Activated CD4-positive, alpha-beta T cell treated with anti-CD3 and anti-CD28 coated beads, Interleukin-2, amount 10 ng/mL, durations not matched to agents 7 days and 5 days (primary cell): ENCODE results near the gene CYB561. TPM values are rescaled to one million over a fixed set of nuclear protein-coding genes. Genes with fewer than 3 reads are reported as not detected.
A peak's percentile ranks its signal among the peaks of the same experiment; 100 is the strongest.
"Not testable (repeated sequence)": the region's sequence is repeated elsewhere in the genome, so short reads cannot be mapped to it uniquely, and the experiment has no call there.

Experiments
- CTCF ChIA-PET: fragments of 350-600 bp; sonication (Branson Sonifier 250); formaldehyde crosslinking; loops from one replicate; lab custom pipeline; 2021; ENCODE audit warnings: antibody characterized with exemption; lab: Charles Lee
- POLR2A ChIA-PET: fragments of 350-600 bp; sonication (Branson Sonifier 250); formaldehyde crosslinking; loops from one replicate; lab custom pipeline; 2021; ENCODE audit warnings: antibody characterized with exemption; lab: Charles Lee
- DNase-seq: peaks from one replicate; pipeline ENCODE4 v3.0.0-alpha.2; 2020
- H3K27ac Mint-ChIP-seq: one replicate; pipeline ENCODE4 v1.8.0; 2021; ENCODE audit warnings: mild to moderate bottlenecking, moderate library complexity, mixed read lengths
- H3K27me3 Mint-ChIP-seq: one replicate; pipeline ENCODE4 v1.8.0; 2021; ENCODE audit warnings: mixed read lengths
- H3K36me3 Mint-ChIP-seq: one replicate; pipeline ENCODE4 v1.8.0; 2021; ENCODE audit warnings: low read depth, mixed read lengths
- H3K4me1 Mint-ChIP-seq: one replicate; pipeline ENCODE4 v1.8.0; 2021; ENCODE audit warnings: mixed read lengths
- H3K4me3 Mint-ChIP-seq: one replicate; pipeline ENCODE4 v1.8.0; 2021; ENCODE audit warnings: mild to moderate bottlenecking, moderate library complexity, mixed read lengths
- H3K9me3 Mint-ChIP-seq: one replicate; pipeline ENCODE4 v1.8.0; 2021; ENCODE audit warnings: mixed read lengths
- total RNA-seq, 2 experiments: library from RNA; stranded (reverse); gene quantifications; one replicate each; pipeline ENCODE4 v1.2.3, GENCODE V29; 2021

Gene CYB561
- total RNA-seq, 2 experiments from 2014 or later = 7.9 to 9.5 TPM

- ChIA-PET POLR2A (no interaction called here), CTCF (interaction anchor here (1.1 to 7.6 kb wide), 6 partner anchors 11 to 135 kb away, joined by 3 to 60 read pairs (median 4); no protein-coding TSS in a partner anchor)
- Mint-ChIP-seq H3K27ac (no peak within 1 kb of the TSS), H3K36me3 (no peaks in the 10 kb centered on the region), H3K4me3 (peak within 1 kb of the TSS; percentile 72), H3K9me3 (no peaks in the 10 kb centered on the region), H3K4me1 (peaks cover 20% of the 10 kb centered on the region), H3K27me3 (peaks cover 48% of the 10 kb centered on the region)
- peak; percentile 52 for DNase-seq
Observed at GRCh38 chr17:63476854-63477479, 30.9 kb upstream of the CYB561 start, which contains the start of gene ACE. TSS of gene ACE (plus strand) at chr17:63477061. CDS start at chr17:63477095, 34 bp downstream.

GRCh38 chr17:63476459-63476853 is 30.4 kb upstream of the CYB561 start:
- CTCF ChIA-PET = interaction anchor here (0.5 to 7.6 kb wide), 7 partner anchors 10 to 136 kb away, joined by 3 to 60 read pairs (median 4); no protein-coding TSS in a partner anchor
- Mint-ChIP-seq H3K27me3 (peaks cover 53% of the 10 kb centered on the region), H3K4me1 (peaks cover 20% of the 10 kb centered on the region), H3K4me3 (peak overlapping the region; percentile 51), H3K27ac (no peak overlapping the region), H3K9me3 (no peaks in the 10 kb centered on the region), H3K36me3 (no peaks in the 10 kb centered on the region)
- POLR2A ChIA-PET = no interaction called here
- DNase-seq = no peak

GRCh38 chr17:63475491-63476412 is 29.6 kb upstream of the CYB561 start:
- Mint-ChIP-seq H3K27me3 (peaks cover 55% of the 10 kb centered on the region), H3K4me1 (peaks cover 20% of the 10 kb centered on the region), H3K36me3 (no peaks in the 10 kb centered on the region), H3K4me3 (peak overlapping the region; percentile 51), H3K9me3 (no peaks in the 10 kb centered on the region), H3K27ac (no peak overlapping the region)
- DNase-seq = no peak
- CTCF ChIA-PET = interaction anchor here (0.5 to 7.6 kb wide), 6 partner anchors 33 to 136 kb away, joined by 3 to 60 read pairs (median 4); no protein-coding TSS in a partner anchor
- POLR2A ChIA-PET = no interaction called here

GRCh38 chr17:63474586-63475460 is 28.7 kb upstream of the CYB561 start:
- ChIA-PET CTCF (interaction anchor here (1.0 to 1.4 kb wide), 2 partner anchors 22 to 49 kb away, joined by 3 to 4 read pairs; no protein-coding TSS in a partner anchor), POLR2A (no interaction called here)
- Mint-ChIP-seq H3K36me3 (no peaks in the 10 kb centered on the region), H3K9me3 (no peaks in the 10 kb centered on the region), H3K4me1 (peaks cover 20% of the 10 kb centered on the region), H3K27me3 (peaks cover 63% of the 10 kb centered on the region), H3K4me3 (no peak overlapping the region), H3K27ac (no peak overlapping the region)
- DNase-seq = no peak

DNA sequence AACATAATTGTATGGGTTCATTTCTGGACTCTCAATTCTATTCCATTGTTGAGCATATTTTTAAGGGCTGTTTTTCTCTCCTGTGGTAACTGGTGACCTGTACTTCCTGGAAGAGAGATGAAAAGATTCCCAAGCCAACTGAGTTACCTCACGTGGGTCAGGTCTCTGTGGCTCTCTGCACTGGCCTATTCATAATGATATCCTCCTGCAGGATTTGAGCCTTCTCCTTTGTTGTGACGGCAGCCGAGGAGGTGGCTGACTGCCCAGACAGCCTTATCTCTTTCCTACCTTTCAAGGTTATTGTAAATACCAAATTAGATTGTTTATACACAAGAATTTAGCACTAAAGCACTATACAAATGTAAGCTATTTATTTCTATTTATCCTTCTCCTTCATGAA is 28.1 kb upstream of the CYB561 start:
- Mint-ChIP-seq H3K9me3 (no peaks in the 10 kb centered on the region), H3K27me3 (peaks cover 64% of the 10 kb centered on the region), H3K4me3 (no peak overlapping the region), H3K4me1 (peaks cover 20% of the 10 kb centered on the region), H3K27ac (no peak overlapping the region), H3K36me3 (no peaks in the 10 kb centered on the region)
- CTCF ChIA-PET = interaction anchor here (1.4 kb wide), 1 partner anchor 21 kb away, joined by 3 read pairs; no protein-coding TSS in a partner anchor
- DNase-seq = no peak
- POLR2A ChIA-PET = no interaction called here

- H3K9me3 Mint-ChIP-seq, DNase-seq, POLR2A ChIA-PET, H3K27ac Mint-ChIP-seq, H3K36me3 Mint-ChIP-seq, H3K4me1 Mint-ChIP-seq, H3K4me3 Mint-ChIP-seq: not testable (repeated sequence)
- peaks cover 41% of the 10 kb centered on the region for H3K27me3 Mint-ChIP-seq
- CTCF ChIA-PET = interaction anchor here (1.0 to 2.2 kb wide), 3 partner anchors 19 to 43 kb away, joined by 3 to 8 read pairs (median 4); no protein-coding TSS in a partner anchor
Observed at GRCh38 chr17:63468099-63468498, 22.0 kb upstream of the CYB561 start.

DNA sequence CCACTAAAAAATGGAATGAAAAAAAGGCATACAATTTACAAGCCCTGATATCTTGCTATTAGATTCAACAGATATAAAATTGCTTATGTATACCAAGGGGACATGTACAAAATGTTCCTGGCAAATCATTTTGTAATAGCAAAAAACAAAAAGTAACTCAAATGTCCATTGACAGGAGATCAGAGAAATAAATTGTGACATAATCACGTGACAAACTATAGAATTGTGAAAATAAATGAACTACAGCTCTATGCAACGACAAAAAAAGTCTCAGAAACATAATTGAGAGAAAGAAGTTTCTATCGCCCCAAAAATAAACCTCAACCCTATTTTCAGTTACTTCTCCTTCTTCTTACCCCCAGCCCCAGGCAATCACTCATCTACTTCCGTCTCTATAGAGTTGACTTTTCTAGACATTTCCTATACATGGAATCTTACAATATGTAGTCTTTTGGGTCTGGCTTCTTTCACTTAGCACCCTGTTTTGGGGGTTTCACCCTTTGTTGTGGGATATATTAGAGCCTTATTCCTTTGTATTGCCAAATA is 18.7 kb upstream of the CYB561 start:
- ChIA-PET CTCF (interaction anchor here (2.4 kb wide), 1 partner anchor 14 kb away, joined by 8 read pairs; no protein-coding TSS in a partner anchor), POLR2A (no interaction called here)
- no peaks in the 10 kb centered on the region for H3K36me3 Mint-ChIP-seq
- no peak for DNase-seq
- H3K27me3 Mint-ChIP-seq = peaks cover 24% of the 10 kb centered on the region
- H3K9me3 Mint-ChIP-seq = no peaks in the 10 kb centered on the region
- no peak overlapping the region for H3K4me3 Mint-ChIP-seq
- H3K4me1 Mint-ChIP-seq = no peaks in the 10 kb centered on the region
- H3K27ac Mint-ChIP-seq = no peak overlapping the region

GRCh38 chr17:63463771-63464170 is 17.7 kb upstream of the CYB561 start:
- Mint-ChIP-seq H3K4me1 (no peaks in the 10 kb centered on the region), H3K27ac (no peak overlapping the region), H3K4me3 (no peak overlapping the region), H3K9me3 (no peaks in the 10 kb centered on the region), H3K36me3 (no peaks in the 10 kb centered on the region), H3K27me3 (peaks cover 21% of the 10 kb centered on the region)
- POLR2A ChIA-PET = no interaction called here
- CTCF ChIA-PET = interaction anchor here (1.2 to 2.4 kb wide), 2 partner anchors 15 to 58 kb away, joined by 3 to 8 read pairs; no protein-coding TSS in a partner anchor
- DNase-seq = no peak

- H3K27me3 Mint-ChIP-seq = peaks cover 15% of the 10 kb centered on the region
- H3K36me3 Mint-ChIP-seq = no peaks in the 10 kb centered on the region
- no peaks in the 10 kb centered on the region for H3K9me3 Mint-ChIP-seq
- POLR2A ChIA-PET = no interaction called here
- CTCF ChIA-PET = interaction anchor here (0.7 to 1.6 kb wide), 3 partner anchors 16 to 150 kb away, joined by 3 to 4 read pairs (median 3); no protein-coding TSS in a partner anchor
- no peak overlapping the region for H3K27ac Mint-ChIP-seq
- H3K4me1 Mint-ChIP-seq = no peaks in the 10 kb centered on the region
- no peak overlapping the region for H3K4me3 Mint-ChIP-seq
- no peak for DNase-seq
Observed at GRCh38 chr17:63460018-63460417, 13.9 kb upstream of the CYB561 start.

- ChIA-PET POLR2A (no interaction called here), CTCF (interaction anchor here (1.2 kb wide), 1 partner anchor 33 kb away, joined by 4 read pairs; no protein-coding TSS in a partner anchor)
- Mint-ChIP-seq H3K4me3 (no peak overlapping the region), H3K4me1 (no peaks in the 10 kb centered on the region), H3K9me3 (no peaks in the 10 kb centered on the region), H3K27me3 (peaks cover 4% of the 10 kb centered on the region), H3K27ac (no peak overlapping the region), H3K36me3 (no peaks in the 10 kb centered on the region)
- no peak for DNase-seq
Observed at GRCh38 chr17:63458478-63458877, 12.4 kb upstream of the CYB561 start.

DNA sequence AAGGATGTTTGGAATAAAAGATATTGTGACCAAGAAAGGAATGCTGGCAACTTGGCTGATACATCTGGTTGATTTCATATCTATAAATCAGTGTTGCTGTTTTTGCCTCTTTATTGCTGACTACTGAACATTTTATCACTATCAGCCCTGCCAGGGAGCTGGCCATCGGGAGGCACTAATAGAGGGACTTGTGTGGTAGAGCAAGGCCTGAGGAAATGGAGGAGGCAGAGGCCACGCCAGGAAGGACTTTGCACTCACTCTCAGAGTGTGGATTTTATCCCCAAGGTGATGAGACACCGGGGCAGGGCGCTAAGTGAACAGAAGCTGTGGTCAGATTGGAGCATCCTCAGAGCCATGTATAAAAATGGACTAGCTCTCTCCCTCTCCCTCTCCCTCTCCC is 9.3 kb upstream of the CYB561 start:
- POLR2A ChIA-PET = no interaction called here
- no peak overlapping the region for H3K4me3 Mint-ChIP-seq
- H3K27me3 Mint-ChIP-seq = peaks cover 15% of the 10 kb centered on the region
- CTCF ChIA-PET = interaction anchor here (0.6 to 2.3 kb wide), 3 partner anchors 11 to 160 kb away, joined by 4 to 10 read pairs (median 8); no protein-coding TSS in a partner anchor
- no peaks in the 10 kb centered on the region for H3K9me3 Mint-ChIP-seq
- no peak for DNase-seq
- H3K27ac Mint-ChIP-seq = no peak overlapping the region
- H3K36me3 Mint-ChIP-seq = no peaks in the 10 kb centered on the region
- H3K4me1 Mint-ChIP-seq = peaks cover 3% of the 10 kb centered on the region
